ENCODE results near the gene TXNL1. TPM values are rescaled to one million over a fixed set of nuclear protein-coding genes. Genes with fewer than 3 reads are reported as not detected.
"Not testable (repeated sequence)": the region's sequence is repeated elsewhere in the genome, so short reads cannot be mapped to it uniquely, and the experiment has no call there.

TXNL1 gene
- total and polyA plus RNA-seq, 4 donors = 49.8 to 76.7 (median 56.0) TPM

DNA sequence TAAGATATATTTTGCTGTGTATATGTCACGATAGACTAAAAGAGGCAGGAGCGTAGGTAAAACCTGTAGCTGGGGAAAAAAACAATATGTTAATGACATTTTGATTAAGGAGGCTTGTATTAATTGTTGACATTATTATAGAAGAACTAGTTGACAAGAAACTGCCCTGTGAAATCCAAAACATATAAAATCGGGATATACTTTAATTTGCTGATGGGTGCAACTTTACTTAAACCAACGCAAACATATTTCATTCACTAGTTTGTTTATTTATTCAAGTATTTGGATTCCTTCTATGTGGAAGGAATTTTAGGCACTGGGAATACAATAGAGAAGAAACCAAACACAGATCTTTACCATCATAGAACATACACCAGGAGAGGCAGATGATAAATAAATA, 20.7 kb upstream of the TXNL1 start:
- peaks cover 0 to 7% (median 0%) of the 10 kb centered on the region in 5 donors for H3K4me1 ChIP-seq (ENCODE audit: control insufficient read depth in 5 of 5, insufficient read depth in 5 of 5, low read length in 5 of 5)
- H3K36me3 ChIP-seq (ENCODE audit: control insufficient read depth in 4 of 4, insufficient read depth in 4 of 4, low read length in 4 of 4) = no peaks in the 10 kb centered on the region
- no peak overlapping the region for H3K4me3 ChIP-seq
- WGBS, 2 donors = 96% methylated on average over 4 of the region's 4 CpGs
- ATAC-seq (ENCODE audit: insufficient read depth, low FRiP score) = no peak
- no peak overlapping the region for H3K27ac ChIP-seq (ENCODE audit: low read depth in 1 of 2, low read length in 1 of 2)
- no peaks in the 10 kb centered on the region for H3K9me3 ChIP-seq (ENCODE audit: control insufficient read depth in 4 of 4, insufficient read depth in 3 of 4, low read length in 3 of 4)
- no peak for DNase-seq
- no peaks in the 10 kb centered on the region for H3K27me3 ChIP-seq (ENCODE audit: control insufficient read depth in 3 of 3, insufficient read depth in 3 of 3, low read length in 2 of 3)
- no peak overlapping the region for H3K9ac ChIP-seq (ENCODE audit: insufficient read depth in 1 of 2, low read length in 2 of 2)
- TF ChIP-seq, protein P1, sequence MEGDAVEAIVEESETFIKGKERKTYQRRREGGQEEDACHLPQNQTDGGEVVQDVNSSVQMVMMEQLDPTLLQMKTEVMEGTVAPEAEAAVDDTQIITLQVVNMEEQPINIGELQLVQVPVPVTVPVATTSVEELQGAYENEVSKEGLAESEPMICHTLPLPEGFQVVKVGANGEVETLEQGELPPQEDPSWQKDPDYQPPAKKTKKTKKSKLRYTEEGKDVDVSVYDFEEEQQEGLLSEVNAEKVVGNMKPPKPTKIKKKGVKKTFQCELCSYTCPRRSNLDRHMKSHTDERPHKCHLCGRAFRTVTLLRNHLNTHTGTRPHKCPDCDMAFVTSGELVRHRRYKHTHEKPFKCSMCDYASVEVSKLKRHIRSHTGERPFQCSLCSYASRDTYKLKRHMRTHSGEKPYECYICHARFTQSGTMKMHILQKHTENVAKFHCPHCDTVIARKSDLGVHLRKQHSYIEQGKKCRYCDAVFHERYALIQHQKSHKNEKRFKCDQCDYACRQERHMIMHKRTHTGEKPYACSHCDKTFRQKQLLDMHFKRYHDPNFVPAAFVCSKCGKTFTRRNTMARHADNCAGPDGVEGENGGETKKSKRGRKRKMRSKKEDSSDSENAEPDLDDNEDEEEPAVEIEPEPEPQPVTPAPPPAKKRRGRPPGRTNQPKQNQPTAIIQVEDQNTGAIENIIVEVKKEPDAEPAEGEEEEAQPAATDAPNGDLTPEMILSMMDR (IDR thresholded peaks at IDR 0.05; ENCODE audit: control extremely low read depth, extremely low read depth) = no peak

DNA sequence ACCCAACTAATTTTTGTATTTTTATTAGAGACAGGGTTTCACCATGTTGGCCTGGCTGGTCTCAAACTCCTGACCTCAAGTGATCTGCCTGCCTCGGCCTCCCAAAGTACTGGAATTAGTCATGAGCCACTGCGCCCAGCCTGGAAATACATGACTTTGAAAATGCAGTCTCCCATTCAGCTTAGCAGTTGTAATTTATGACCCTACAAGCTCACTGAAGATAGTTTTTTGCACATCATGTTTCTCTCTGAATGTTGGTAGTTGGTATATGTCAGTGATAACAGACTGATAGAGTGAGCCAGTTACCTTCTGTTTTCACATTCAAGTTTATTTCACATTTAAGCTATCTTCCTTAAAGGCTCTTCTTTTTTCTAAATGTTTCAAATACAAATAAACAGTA, 19.9 kb upstream of the TXNL1 start:
- H3K4me3 ChIP-seq = no peak overlapping the region
- ATAC-seq (ENCODE audit: insufficient read depth, low FRiP score) (no peak), DNase-seq (no peak)
- no peaks in the 10 kb centered on the region for H3K27me3 ChIP-seq (ENCODE audit: control insufficient read depth in 3 of 3, insufficient read depth in 3 of 3, low read length in 2 of 3)
- peaks cover 0 to 7% (median 0%) of the 10 kb centered on the region in 5 donors for H3K4me1 ChIP-seq (ENCODE audit: control insufficient read depth in 5 of 5, insufficient read depth in 5 of 5, low read length in 5 of 5)
- no peaks in the 10 kb centered on the region for H3K36me3 ChIP-seq (ENCODE audit: control insufficient read depth in 4 of 4, insufficient read depth in 4 of 4, low read length in 4 of 4)
- H3K9me3 ChIP-seq (ENCODE audit: control insufficient read depth in 4 of 4, insufficient read depth in 3 of 4, low read length in 3 of 4) = no peaks in the 10 kb centered on the region
- no peak overlapping the region for H3K27ac ChIP-seq (ENCODE audit: low read depth in 1 of 2, low read length in 1 of 2)
- TF ChIP-seq, protein P1 (IDR thresholded peaks at IDR 0.05; ENCODE audit: control extremely low read depth, extremely low read depth) = no peak
- 96 to 97% methylated on average over 2 of the region's 2 CpGs for WGBS, 2 donors
- H3K9ac ChIP-seq (ENCODE audit: insufficient read depth in 1 of 2, low read length in 2 of 2) = no peak overlapping the region

DNA sequence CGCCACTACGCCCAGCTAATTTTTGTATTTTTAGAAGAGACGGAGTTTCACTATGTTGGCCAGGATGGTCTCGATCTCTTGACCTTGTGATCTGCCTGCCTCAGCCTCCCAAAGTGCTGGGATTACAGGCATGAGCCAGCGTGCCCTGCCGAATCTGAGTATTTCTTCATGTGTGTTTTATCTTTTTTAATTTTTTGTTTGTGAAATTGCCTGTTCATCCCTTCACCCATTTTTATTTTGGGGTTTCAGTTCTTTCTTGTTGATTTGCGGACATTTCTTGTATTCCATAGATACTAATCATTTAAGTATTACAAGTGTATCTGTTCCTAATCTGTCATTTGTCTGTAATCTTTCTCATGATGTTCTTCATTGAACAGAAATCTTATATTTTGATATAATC, 15.9 kb upstream of the TXNL1 start:
- H3K36me3 ChIP-seq (ENCODE audit: control insufficient read depth in 4 of 4, insufficient read depth in 4 of 4, low read length in 4 of 4); DNase-seq; H3K9ac ChIP-seq (ENCODE audit: insufficient read depth in 1 of 2, low read length in 2 of 2); H3K27ac ChIP-seq (ENCODE audit: low read depth in 1 of 2, low read length in 1 of 2); H3K9me3 ChIP-seq (ENCODE audit: control insufficient read depth in 4 of 4, insufficient read depth in 3 of 4, low read length in 3 of 4); H3K27me3 ChIP-seq (ENCODE audit: control insufficient read depth in 3 of 3, insufficient read depth in 3 of 3, low read length in 2 of 3); H3K4me3 ChIP-seq; ATAC-seq (ENCODE audit: insufficient read depth, low FRiP score); H3K4me1 ChIP-seq (ENCODE audit: control insufficient read depth in 5 of 5, insufficient read depth in 5 of 5, low read length in 5 of 5): not testable (repeated sequence)
- 97 to 99% methylated on average over 7 of the region's 7 CpGs for WGBS, 2 donors

DNA sequence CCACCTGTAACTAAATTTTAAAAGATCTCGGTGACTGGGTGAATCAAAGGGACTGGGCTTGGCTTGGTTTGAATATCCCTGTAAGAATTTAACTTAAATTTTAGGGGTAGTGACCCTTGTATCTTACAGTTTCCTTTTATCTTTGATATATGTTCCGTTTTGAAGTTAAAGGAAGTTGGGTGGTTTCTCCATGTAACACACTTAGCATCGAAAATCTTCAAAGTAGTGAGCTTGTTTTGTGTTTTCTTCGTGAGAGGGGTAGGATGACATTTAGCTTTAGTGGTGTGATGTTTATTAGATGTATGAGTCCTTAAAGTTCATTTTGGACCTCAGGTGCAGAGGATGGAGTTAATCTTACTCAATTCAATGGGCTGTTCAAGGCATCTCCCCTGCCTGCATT, 14.4 kb upstream of the TXNL1 start:
- H3K4me3 ChIP-seq = no peak overlapping the region
- H3K9ac ChIP-seq (ENCODE audit: insufficient read depth in 1 of 2, low read length in 2 of 2) = no peak overlapping the region
- ATAC-seq (ENCODE audit: insufficient read depth, low FRiP score) (no peak), DNase-seq (no peak)
- TF ChIP-seq, protein P1 (IDR thresholded peaks at IDR 0.05; ENCODE audit: control extremely low read depth, extremely low read depth) = no peak
- no peak overlapping the region for H3K27ac ChIP-seq (ENCODE audit: low read depth in 1 of 2, low read length in 1 of 2)
- no peaks in the 10 kb centered on the region for H3K27me3 ChIP-seq (ENCODE audit: control insufficient read depth in 3 of 3, insufficient read depth in 3 of 3, low read length in 2 of 3)
- H3K9me3 ChIP-seq (ENCODE audit: control insufficient read depth in 4 of 4, insufficient read depth in 3 of 4, low read length in 3 of 4) = no peaks in the 10 kb centered on the region
- WGBS, 2 donors = 40 to 65% methylated on average over 4 of the region's 4 CpGs
- H3K4me1 ChIP-seq (ENCODE audit: control insufficient read depth in 5 of 5, insufficient read depth in 5 of 5, low read length in 5 of 5) = peaks cover 0 to 9% (median 3%) of the 10 kb centered on the region in 5 donors
- peaks cover 0 to 2% (median 0%) of the 10 kb centered on the region in 4 donors for H3K36me3 ChIP-seq (ENCODE audit: control insufficient read depth in 4 of 4, insufficient read depth in 4 of 4, low read length in 4 of 4)

All from lung (tissue), 12 donors.